Endodermal cell (in vitro differentiated cells): Measurements from ENCODE around the gene EFCAB11. TPM values are rescaled to one million over a fixed set of nuclear protein-coding genes. Genes with fewer than 3 reads are reported as not detected.

Experiments
- DNase-seq: peaks from one replicate; pipeline ENCODE4 v3.0.0-alpha.2; 2017
- H3K27ac ChIP-seq: 2 replicates; pipeline ENCODE4 v1.5.1; 2013; ENCODE audit warnings: mild to moderate bottlenecking, low read depth, low read length, moderate library complexity
- H3K27me3 ChIP-seq: 2 replicates; pipeline ENCODE4 v1.6.1; 2013; ENCODE audit warnings: mild to moderate bottlenecking, low read length, moderate library complexity; ENCODE audit not compliant: insufficient read depth, control insufficient read depth, poor library complexity, severe bottlenecking
- H3K36me3 ChIP-seq: 2 replicates; pipeline ENCODE4 v1.7.0; 2013; ENCODE audit warnings: mild to moderate bottlenecking, low read length, moderate library complexity; ENCODE audit not compliant: control insufficient read depth, insufficient read depth
- H3K4me1 ChIP-seq: one replicate; pipeline ENCODE4 v1.7.0; 2013; ENCODE audit warnings: low read length; ENCODE audit not compliant: control insufficient read depth, insufficient read depth
- H3K4me3 ChIP-seq: 2 replicates; pipeline ENCODE4 v1.5.1; 2013; ENCODE audit warnings: mild to moderate bottlenecking, low read length, moderate library complexity
- H3K9ac ChIP-seq: 2 replicates; pipeline ENCODE4 v1.6.1; 2013; ENCODE audit warnings: mild to moderate bottlenecking, low read length, moderate library complexity; ENCODE audit not compliant: poor library complexity, severe bottlenecking; ENCODE audit errors: extremely low read depth
- H3K9me3 ChIP-seq: 2 replicates; pipeline ENCODE4 v1.6.1; 2013; ENCODE audit warnings: mild to moderate bottlenecking, low read length, moderate library complexity; ENCODE audit not compliant: control insufficient read depth
- H3K27ac Mint-ChIP-seq: 2 replicates; pipeline ENCODE4 v1.8.0; 2020; ENCODE audit warnings: mixed read lengths
- H3K27me3 Mint-ChIP-seq: 2 replicates; pipeline ENCODE4 v1.8.0; 2021; ENCODE audit warnings: mild to moderate bottlenecking, mixed read lengths; ENCODE audit not compliant: insufficient read depth
- H3K36me3 Mint-ChIP-seq: 2 replicates; pipeline ENCODE4 v1.8.0; 2020; ENCODE audit warnings: low read depth, mixed read lengths
- H3K4me1 Mint-ChIP-seq: 2 replicates; pipeline ENCODE4 v1.8.0; 2020; ENCODE audit warnings: mixed read lengths
- H3K4me3 Mint-ChIP-seq: 2 replicates; pipeline ENCODE4 v1.8.0; 2020; ENCODE audit warnings: mild to moderate bottlenecking, moderate library complexity, mixed read lengths
- H3K9me3 Mint-ChIP-seq: 2 replicates; pipeline ENCODE4 v1.8.0; 2020; ENCODE audit warnings: mild to moderate bottlenecking, mixed read lengths
- WGBS, 2 experiments: methylation state at CpG; one replicate each; pipeline versions ENCODE4 v1.1.5 to v1.1.7; 2013; ENCODE audit warnings: missing lambda C conversion rate in 2 of 2, mixed read lengths in 1 of 2; ENCODE audit not compliant: insufficient coverage in 1 of 2, insufficient read length in 1 of 2; 5-methylcytosine and 5-hydroxymethylcytosine counted together
- total RNA-seq, 2 donors: library from RNA; stranded (reverse); fragmentation: NEBNext Ultra II Directional in 1 of 2; extraction: Animal tissue kit (Norgen Biotek cat#: 25700) in 1 of 2; gene quantifications; 2 replicates in 1 of 2; 3 replicates in 1 of 2; pipeline ENCODE4 v1.2.1, GENCODE V29; 2021
- TF ChIP-seq, protein P1 (sequence below): fragments of 200-600 bp; sonication (generic); conservative IDR thresholded peaks from 2 replicates; pipeline ENCODE4 v1.5.0; 2021; ENCODE audit warnings: antibody characterized with exemption, mild to moderate bottlenecking

The EFCAB11 gene
- total RNA-seq, 2 donors from 2014 or later = 23.8 to 47.6 TPM

DNA sequence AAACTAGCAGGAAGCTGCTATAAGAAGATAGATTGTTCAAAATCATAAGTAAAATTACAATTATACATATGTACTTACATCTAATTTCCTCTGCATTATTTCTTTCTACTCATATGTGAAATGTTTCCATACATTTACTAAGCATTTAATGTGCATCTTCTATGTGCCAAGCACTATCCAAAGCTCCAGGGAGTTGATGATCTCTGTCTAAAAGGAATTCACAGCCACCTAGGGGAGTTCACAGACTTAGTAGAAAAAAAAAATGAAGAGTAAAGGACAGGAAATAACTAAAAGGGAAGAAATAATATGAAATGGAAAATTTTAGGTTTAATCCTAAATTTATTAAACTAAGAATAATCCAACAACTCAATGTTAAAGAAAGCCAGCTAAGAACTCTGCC is 91.7 kb downstream of the EFCAB11 start:
- H3K9me3 ChIP-seq = peaks cover 14% of the 10 kb centered on the region
- no peak overlapping the region for H3K4me3 ChIP-seq
- H3K36me3 Mint-ChIP-seq = peaks cover 32% of the 10 kb centered on the region
- H3K27ac Mint-ChIP-seq = no peak overlapping the region
- no peak overlapping the region for H3K9ac ChIP-seq
- DNase-seq = no peak
- TF ChIP-seq, protein P1, sequence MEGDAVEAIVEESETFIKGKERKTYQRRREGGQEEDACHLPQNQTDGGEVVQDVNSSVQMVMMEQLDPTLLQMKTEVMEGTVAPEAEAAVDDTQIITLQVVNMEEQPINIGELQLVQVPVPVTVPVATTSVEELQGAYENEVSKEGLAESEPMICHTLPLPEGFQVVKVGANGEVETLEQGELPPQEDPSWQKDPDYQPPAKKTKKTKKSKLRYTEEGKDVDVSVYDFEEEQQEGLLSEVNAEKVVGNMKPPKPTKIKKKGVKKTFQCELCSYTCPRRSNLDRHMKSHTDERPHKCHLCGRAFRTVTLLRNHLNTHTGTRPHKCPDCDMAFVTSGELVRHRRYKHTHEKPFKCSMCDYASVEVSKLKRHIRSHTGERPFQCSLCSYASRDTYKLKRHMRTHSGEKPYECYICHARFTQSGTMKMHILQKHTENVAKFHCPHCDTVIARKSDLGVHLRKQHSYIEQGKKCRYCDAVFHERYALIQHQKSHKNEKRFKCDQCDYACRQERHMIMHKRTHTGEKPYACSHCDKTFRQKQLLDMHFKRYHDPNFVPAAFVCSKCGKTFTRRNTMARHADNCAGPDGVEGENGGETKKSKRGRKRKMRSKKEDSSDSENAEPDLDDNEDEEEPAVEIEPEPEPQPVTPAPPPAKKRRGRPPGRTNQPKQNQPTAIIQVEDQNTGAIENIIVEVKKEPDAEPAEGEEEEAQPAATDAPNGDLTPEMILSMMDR = no peak
- no peaks in the 10 kb centered on the region for H3K4me1 Mint-ChIP-seq
- no peaks in the 10 kb centered on the region for H3K27me3 ChIP-seq
- no peaks in the 10 kb centered on the region for H3K4me1 ChIP-seq
- no peak overlapping the region for H3K4me3 Mint-ChIP-seq
- H3K27me3 Mint-ChIP-seq = peaks cover 16% of the 10 kb centered on the region
- H3K9me3 Mint-ChIP-seq = peaks cover 16% of the 10 kb centered on the region
- H3K27ac ChIP-seq = no peak overlapping the region
- H3K36me3 ChIP-seq = no peaks in the 10 kb centered on the region

DNA sequence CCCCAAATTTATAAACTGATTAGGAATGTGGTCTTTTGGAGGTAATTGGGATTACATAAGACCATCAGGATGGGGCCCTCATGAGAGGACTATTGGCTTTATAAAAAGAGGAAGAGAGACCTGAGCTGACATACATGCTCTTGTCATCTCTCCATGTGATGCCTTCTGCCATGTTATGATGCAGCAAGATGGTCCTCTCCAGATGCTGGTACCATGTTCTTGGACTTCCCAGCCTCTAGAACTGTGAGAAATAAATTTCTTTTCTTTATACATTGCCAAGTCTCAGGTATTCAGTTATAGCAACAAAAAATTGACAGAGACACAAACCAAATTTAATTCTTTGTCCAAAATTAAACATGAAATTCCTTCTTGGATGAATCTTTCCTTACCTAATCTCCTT is 92.9 kb downstream of the EFCAB11 start:
- Histone ChIP-seq H3K36me3 (no peaks in the 10 kb centered on the region), H3K9me3 (peaks cover 11% of the 10 kb centered on the region), H3K4me3 (no peak overlapping the region), H3K27ac (no peak overlapping the region), H3K27me3 (no peaks in the 10 kb centered on the region), H3K9ac (no peak overlapping the region), H3K4me1 (peaks cover 2% of the 10 kb centered on the region)
- Mint-ChIP-seq H3K4me1 (peaks cover 9% of the 10 kb centered on the region), H3K27ac (no peak overlapping the region), H3K27me3 (peaks cover 17% of the 10 kb centered on the region), H3K9me3 (peaks cover 9% of the 10 kb centered on the region), H3K4me3 (no peak overlapping the region), H3K36me3 (peaks cover 23% of the 10 kb centered on the region)
- TF ChIP-seq, protein P1 = no peak
- DNase-seq = no peak

DNA sequence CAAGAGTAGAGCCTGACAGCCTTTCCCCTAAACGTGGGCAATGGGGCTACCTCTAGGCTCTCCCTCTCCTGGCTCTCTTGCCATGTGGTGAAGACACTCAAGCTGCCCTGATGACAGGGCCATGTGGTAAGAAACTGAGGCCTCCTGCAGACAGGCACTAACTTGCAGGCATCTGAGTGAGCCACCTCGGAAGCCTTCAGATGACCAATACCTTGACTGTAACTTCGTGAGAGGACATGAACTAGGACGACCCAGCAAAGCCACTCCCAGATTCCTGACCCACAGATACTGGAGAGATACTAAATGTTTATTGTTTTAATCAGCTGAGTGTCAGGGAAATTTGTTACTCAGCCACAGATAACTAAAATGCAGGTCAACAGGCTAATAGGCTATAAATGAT is 96.4 kb downstream of the EFCAB11 start:
- Histone ChIP-seq H3K36me3 (no peaks in the 10 kb centered on the region), H3K27me3 (no peaks in the 10 kb centered on the region), H3K9me3 (peaks cover 11% of the 10 kb centered on the region), H3K4me1 (peaks cover 2% of the 10 kb centered on the region), H3K9ac (no peak overlapping the region), H3K27ac (no peak overlapping the region), H3K4me3 (no peak overlapping the region)
- TF ChIP-seq, protein P1 = no peak
- Mint-ChIP-seq H3K4me3 (no peak overlapping the region), H3K27ac (no peak overlapping the region), H3K9me3 (peaks cover 6% of the 10 kb centered on the region), H3K4me1 (peaks cover 12% of the 10 kb centered on the region), H3K27me3 (peaks cover 28% of the 10 kb centered on the region), H3K36me3 (peaks cover 15% of the 10 kb centered on the region)
- no peak for DNase-seq
- WGBS, 2 experiments = 87 to 97% methylated on average over 4 of the region's 4 CpGs
